K562 (cell line): Measurements from ENCODE around the gene B4GALNT2. TPM values are rescaled to one million over a fixed set of nuclear protein-coding genes. Genes with fewer than 3 reads are reported as not detected.
A peak's percentile ranks its signal among the peaks of the same experiment; 100 is the strongest.

Experiments
- CCNT2 ChIP-seq: IDR thresholded peaks from 2 replicates; pipeline ENCODE4 v1.6.1; 2011; ENCODE audit warnings: borderline replicate concordance, low read depth, mild to moderate bottlenecking, moderate library complexity, mixed read lengths, low read length; ENCODE audit not compliant: insufficient read length; ENCODE audit errors: extremely low read depth
- CEBPG ChIP-seq, 3 experiments: fragments of 200-800 bp in 1 of 3; sonication (Bioruptor generic) in 1 of 3; sonication (generic) in 1 of 3; formaldehyde crosslinking in 1 of 3; IDR thresholded peaks in 2 of 3; conservative IDR thresholded peaks in 1 of 3; 2 replicates each; pipeline versions ENCODE4 v1.6.1 to v1.8.0; 2016 to 2022; ENCODE audit warnings: missing compliant biosample characterization in 2 of 3, missing genetic modification characterization in 2 of 3, mild to moderate bottlenecking in 1 of 3, missing genetic modification reagents in 1 of 3
- GATA2 ChIP-seq: sonication (generic); formaldehyde crosslinking; IDR thresholded peaks from 2 replicates; pipeline ENCODE4 v1.4.0; 2020; ENCODE audit warnings: mild to moderate bottlenecking, missing genetic modification reagents
- MXI1 ChIP-seq: IDR thresholded peaks from 2 replicates; pipeline ENCODE4 v1.6.1; 2011; ENCODE audit warnings: low read depth, mild to moderate bottlenecking, improper control_type of control experiment, low read length
- NFATC3 ChIP-seq: fragments of 450-650 bp; IDR thresholded peaks from 2 replicates; pipeline ENCODE4 v1.6.1; 2017; ENCODE audit warnings: mild to moderate bottlenecking
- SUPT5H ChIP-seq: fragments of 450-650 bp; IDR thresholded peaks from 2 replicates; pipeline ENCODE4 v1.6.1; 2016
- TRIM24 ChIP-seq, 2 experiments: fragments of 450-650 bp; IDR thresholded peaks; 2 replicates each; pipeline ENCODE4 v1.6.1; 2016
- polyA plus RNA-seq, 8 experiments: library from polyadenylated mRNA; depleted of rRNA in 4 of 8; stranded (reverse) in 5 of 8; unstranded in 3 of 8; fragments of >200 nt; fragmentation: Nextera tagmentation in 2 of 8; fragmentation: Illumina TruSeq in 1 of 8; extraction: Ambion mirVana in 2 of 8; extraction: Trizol in 1 of 8; gene quantifications; 2 replicates each; pipeline versions ENCODE4 v1.2.1 to v1.2.3, GENCODE V29; 2011 to 2014; ENCODE audit warnings: inconsistent platforms in 1 of 8, missing spikeins in 1 of 8
- total RNA-seq, 7 experiments: library from RNA; depleted of rRNA in 6 of 7; stranded (reverse); fragments of >200 nt in 6 of 7; fragmentation: Illumina TruSeq in 2 of 7; extraction: Trizol in 2 of 7; gene quantifications; 2 replicates each; pipeline versions ENCODE4 v1.2.1 to v1.2.3, GENCODE V29; 2011 to 2021; ENCODE audit warnings: low replicate concordance in 1 of 7
- TF ChIP-seq, protein P1 (sequence below): fragments of 250-450 bp; sonication (Bioruptor Pico); IDR thresholded peaks from 2 replicates; pipeline ENCODE4 v1.4.0; 2020
- TF ChIP-seq, protein P2 (sequence below): fragments of 450-650 bp; IDR thresholded peaks from 2 replicates; pipeline ENCODE4 v1.7.1; 2018; ENCODE audit warnings: mild to moderate bottlenecking, low read depth; ENCODE audit not compliant: partially characterized antibody
- TF ChIP-seq, protein P3 (sequence below): fragments of 450-650 bp; formaldehyde crosslinking; IDR thresholded peaks from 2 replicates; pipeline ENCODE4 v1.4.0; 2022; ENCODE audit warnings: mild to moderate bottlenecking, moderate library complexity
- TF ChIP-seq, protein P4 (sequence below): fragments of 250-450 bp; sonication (Bioruptor Pico); IDR thresholded peaks from 2 replicates; pipeline ENCODE4 v1.8.0; 2022; ENCODE audit warnings: inconsistent platforms
- TF ChIP-seq, protein P5 (sequence below): IDR thresholded peaks from 3 replicates; pipeline ENCODE4 v1.6.1; 2011; ENCODE audit warnings: borderline replicate concordance, mild to moderate bottlenecking; ENCODE audit not compliant: insufficient read length, insufficient read depth

Gene B4GALNT2
- total and polyA plus RNA-seq, 9 of the 15 experiments (the other 6 are each of a cell fraction or from before 2014, with no cell fraction given), result not detected

DNA sequence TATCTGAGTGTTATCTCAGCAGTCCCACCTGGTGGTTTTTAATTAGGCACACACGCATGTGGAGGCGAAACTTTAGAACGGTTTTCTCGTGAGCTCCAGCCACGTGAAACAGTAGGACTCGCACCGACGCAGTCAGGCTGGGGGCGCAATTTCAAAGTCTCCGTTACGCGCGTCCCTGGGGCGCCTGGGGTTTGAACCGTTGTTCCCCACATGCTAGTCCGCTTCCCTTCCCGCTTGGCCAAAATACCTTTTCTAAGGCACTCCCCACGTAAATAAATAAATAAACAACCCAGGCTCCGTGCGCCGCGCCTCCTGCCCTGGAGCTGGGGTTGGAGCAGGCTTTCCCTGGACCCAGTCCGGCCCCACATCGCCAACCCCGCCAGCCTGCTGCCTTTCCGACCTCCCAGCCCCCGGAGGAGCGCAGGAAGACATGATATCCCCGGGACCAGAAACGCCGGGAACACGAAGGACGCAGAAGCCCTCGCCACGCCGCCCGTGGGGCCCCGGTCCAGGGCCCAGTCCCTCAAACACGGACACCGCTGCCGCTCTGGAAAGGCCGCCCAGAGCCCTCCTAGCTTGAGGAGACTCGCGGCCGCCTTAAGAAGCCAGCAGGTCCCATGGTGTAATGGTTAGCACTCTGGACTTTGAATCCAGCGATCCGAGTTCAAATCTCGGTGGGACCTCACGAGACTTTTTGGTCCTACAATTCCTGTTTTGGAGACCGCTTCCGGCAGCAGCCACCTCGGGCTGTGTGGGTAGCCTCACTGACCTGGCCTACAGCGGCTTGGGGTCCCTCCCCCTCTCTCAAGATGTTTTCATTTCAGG, 59.6 kb downstream of the B4GALNT2 start (continued):
- TF ChIP-seq, protein P1, sequence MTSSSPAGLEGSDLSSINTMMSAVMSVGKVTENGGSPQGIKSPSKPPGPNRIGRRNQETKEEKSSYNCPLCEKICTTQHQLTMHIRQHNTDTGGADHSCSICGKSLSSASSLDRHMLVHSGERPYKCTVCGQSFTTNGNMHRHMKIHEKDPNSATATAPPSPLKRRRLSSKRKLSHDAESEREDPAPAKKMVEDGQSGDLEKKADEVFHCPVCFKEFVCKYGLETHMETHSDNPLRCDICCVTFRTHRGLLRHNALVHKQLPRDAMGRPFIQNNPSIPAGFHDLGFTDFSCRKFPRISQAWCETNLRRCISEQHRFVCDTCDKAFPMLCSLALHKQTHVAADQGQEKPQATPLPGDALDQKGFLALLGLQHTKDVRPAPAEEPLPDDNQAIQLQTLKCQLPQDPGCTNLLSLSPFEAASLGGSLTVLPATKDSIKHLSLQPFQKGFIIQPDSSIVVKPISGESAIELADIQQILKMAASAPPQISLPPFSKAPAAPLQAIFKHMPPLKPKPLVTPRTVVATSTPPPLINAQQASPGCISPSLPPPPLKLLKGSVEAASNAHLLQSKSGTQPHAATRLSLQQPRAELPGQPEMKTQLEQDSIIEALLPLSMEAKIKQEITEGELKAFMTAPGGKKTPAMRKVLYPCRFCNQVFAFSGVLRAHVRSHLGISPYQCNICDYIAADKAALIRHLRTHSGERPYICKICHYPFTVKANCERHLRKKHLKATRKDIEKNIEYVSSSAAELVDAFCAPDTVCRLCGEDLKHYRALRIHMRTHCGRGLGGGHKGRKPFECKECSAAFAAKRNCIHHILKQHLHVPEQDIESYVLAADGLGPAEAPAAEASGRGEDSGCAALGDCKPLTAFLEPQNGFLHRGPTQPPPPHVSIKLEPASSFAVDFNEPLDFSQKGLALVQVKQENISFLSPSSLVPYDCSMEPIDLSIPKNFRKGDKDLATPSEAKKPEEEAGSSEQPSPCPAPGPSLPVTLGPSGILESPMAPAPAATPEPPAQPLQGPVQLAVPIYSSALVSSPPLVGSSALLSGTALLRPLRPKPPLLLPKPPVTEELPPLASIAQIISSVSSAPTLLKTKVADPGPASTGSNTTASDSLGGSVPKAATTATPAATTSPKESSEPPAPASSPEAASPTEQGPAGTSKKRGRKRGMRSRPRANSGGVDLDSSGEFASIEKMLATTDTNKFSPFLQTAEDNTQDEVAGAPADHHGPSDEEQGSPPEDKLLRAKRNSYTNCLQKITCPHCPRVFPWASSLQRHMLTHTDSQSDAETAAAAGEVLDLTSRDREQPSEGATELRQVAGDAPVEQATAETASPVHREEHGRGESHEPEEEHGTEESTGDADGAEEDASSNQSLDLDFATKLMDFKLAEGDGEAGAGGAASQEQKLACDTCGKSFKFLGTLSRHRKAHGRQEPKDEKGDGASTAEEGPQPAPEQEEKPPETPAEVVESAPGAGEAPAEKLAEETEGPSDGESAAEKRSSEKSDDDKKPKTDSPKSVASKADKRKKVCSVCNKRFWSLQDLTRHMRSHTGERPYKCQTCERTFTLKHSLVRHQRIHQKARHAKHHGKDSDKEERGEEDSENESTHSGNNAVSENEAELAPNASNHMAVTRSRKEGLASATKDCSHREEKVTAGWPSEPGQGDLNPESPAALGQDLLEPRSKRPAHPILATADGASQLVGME (CRISPR knock-in tag), result 0 out of 2 replicates have a peak, but pooled peaks have one; percentile 66
- TF ChIP-seq, protein P2, sequence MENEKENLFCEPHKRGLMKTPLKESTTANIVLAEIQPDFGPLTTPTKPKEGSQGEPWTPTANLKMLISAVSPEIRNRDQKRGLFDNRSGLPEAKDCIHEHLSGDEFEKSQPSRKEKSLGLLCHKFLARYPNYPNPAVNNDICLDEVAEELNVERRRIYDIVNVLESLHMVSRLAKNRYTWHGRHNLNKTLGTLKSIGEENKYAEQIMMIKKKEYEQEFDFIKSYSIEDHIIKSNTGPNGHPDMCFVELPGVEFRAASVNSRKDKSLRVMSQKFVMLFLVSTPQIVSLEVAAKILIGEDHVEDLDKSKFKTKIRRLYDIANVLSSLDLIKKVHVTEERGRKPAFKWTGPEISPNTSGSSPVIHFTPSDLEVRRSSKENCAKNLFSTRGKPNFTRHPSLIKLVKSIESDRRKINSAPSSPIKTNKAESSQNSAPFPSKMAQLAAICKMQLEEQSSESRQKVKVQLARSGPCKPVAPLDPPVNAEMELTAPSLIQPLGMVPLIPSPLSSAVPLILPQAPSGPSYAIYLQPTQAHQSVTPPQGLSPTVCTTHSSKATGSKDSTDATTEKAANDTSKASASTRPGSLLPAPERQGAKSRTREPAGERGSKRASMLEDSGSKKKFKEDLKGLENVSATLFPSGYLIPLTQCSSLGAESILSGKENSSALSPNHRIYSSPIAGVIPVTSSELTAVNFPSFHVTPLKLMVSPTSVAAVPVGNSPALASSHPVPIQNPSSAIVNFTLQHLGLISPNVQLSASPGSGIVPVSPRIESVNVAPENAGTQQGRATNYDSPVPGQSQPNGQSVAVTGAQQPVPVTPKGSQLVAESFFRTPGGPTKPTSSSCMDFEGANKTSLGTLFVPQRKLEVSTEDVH, result peak; percentile 23
- TF ChIP-seq SUPT5H (peak; percentile 64), MXI1 (no peak), CCNT2 (peak; percentile 21), TRIM24 (IDR thresholded peaks at IDR 0.05) (peak in 1 of 2 experiments; percentile 10; a peak in 2 of 4 replicates), NFATC3 (no peak), GATA2 (no peak), CEBPG (CRISPR knock-in tag; IDR thresholded peaks at IDR 0.05) (no peak), CEBPG (tag; conservative IDR thresholded peaks at IDR 0.05 in 1 of 2, IDR thresholded peaks at IDR 0.05 in 1 of 2) (no peak)
- TF ChIP-seq, protein P3, sequence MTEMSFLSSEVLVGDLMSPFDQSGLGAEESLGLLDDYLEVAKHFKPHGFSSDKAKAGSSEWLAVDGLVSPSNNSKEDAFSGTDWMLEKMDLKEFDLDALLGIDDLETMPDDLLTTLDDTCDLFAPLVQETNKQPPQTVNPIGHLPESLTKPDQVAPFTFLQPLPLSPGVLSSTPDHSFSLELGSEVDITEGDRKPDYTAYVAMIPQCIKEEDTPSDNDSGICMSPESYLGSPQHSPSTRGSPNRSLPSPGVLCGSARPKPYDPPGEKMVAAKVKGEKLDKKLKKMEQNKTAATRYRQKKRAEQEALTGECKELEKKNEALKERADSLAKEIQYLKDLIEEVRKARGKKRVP (CRISPR knock-in tag), result no peak
- TF ChIP-seq, protein P4, sequence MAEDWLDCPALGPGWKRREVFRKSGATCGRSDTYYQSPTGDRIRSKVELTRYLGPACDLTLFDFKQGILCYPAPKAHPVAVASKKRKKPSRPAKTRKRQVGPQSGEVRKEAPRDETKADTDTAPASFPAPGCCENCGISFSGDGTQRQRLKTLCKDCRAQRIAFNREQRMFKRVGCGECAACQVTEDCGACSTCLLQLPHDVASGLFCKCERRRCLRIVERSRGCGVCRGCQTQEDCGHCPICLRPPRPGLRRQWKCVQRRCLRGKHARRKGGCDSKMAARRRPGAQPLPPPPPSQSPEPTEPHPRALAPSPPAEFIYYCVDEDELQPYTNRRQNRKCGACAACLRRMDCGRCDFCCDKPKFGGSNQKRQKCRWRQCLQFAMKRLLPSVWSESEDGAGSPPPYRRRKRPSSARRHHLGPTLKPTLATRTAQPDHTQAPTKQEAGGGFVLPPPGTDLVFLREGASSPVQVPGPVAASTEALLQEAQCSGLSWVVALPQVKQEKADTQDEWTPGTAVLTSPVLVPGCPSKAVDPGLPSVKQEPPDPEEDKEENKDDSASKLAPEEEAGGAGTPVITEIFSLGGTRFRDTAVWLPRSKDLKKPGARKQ, result no peak
- TF ChIP-seq, protein P5, sequence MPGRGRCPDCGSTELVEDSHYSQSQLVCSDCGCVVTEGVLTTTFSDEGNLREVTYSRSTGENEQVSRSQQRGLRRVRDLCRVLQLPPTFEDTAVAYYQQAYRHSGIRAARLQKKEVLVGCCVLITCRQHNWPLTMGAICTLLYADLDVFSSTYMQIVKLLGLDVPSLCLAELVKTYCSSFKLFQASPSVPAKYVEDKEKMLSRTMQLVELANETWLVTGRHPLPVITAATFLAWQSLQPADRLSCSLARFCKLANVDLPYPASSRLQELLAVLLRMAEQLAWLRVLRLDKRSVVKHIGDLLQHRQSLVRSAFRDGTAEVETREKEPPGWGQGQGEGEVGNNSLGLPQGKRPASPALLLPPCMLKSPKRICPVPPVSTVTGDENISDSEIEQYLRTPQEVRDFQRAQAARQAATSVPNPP, result no peak
